GM23338 (cell line): ENCODE results near the gene C16orf90. TPM values are rescaled to one million over a fixed set of nuclear protein-coding genes. Genes with fewer than 3 reads are reported as not detected.
A peak's percentile ranks its signal among the peaks of the same experiment; 100 is the strongest.

ENCODE experiments used
- ATAC-seq: fragments of 200-7000 bp; cut with Tn5 transposase; 3 replicates; pipeline ENCODE4 v1.9.1; 2020
- DNase-seq: peaks from one replicate; pipeline ENCODE4 v3.0.0-alpha.2; 2015; ENCODE audit warnings: low spot score
- H2AFZ ChIP-seq: fragments of 200-600 bp; sonication (generic); 2 replicates; pipeline ENCODE4 v1.8.0; 2016; ENCODE audit warnings: antibody characterized with exemption, mild to moderate bottlenecking, moderate library complexity
- H3F3A ChIP-seq: fragments of 200-600 bp; sonication (generic); replicated peaks from 2 replicates; pipeline ENCODE4 v1.8.0; 2017; ENCODE audit warnings: antibody characterized with exemption, mixed run types, low read depth
- H3K27ac ChIP-seq: fragments of 200-600 bp; sonication (generic); 2 replicates; pipeline ENCODE4 v1.6.1; 2016; ENCODE audit warnings: low read depth
- H3K27me3 ChIP-seq: fragments of 200-600 bp; sonication (generic); 2 replicates; pipeline ENCODE4 v1.8.0; 2016; ENCODE audit warnings: mild to moderate bottlenecking, mixed run types, moderate library complexity; ENCODE audit not compliant: insufficient read depth
- H3K36me3 ChIP-seq: fragments of 200-600 bp; sonication (generic); 2 replicates; pipeline ENCODE4 v1.8.0; 2016; ENCODE audit warnings: mild to moderate bottlenecking; ENCODE audit not compliant: insufficient read depth
- H3K4me1 ChIP-seq: fragments of 200-600 bp; sonication (generic); 2 replicates; pipeline ENCODE4 v1.8.0; 2016; ENCODE audit warnings: mild to moderate bottlenecking, moderate library complexity; ENCODE audit not compliant: insufficient read depth
- H3K4me2 ChIP-seq: fragments of 200-600 bp; sonication (generic); 2 replicates; pipeline ENCODE4 v1.7.1; 2017; ENCODE audit warnings: mixed run types
- H3K4me3 ChIP-seq: fragments of 200-600 bp; sonication (generic); 2 replicates; pipeline ENCODE4 v1.6.1; 2016; ENCODE audit warnings: mixed run types
- H3K79me2 ChIP-seq: fragments of 200-600 bp; sonication (generic); replicated peaks from 2 replicates; pipeline ENCODE4 v1.8.0; 2017; ENCODE audit warnings: mild to moderate bottlenecking; ENCODE audit not compliant: insufficient read depth
- H3K9me2 ChIP-seq: fragments of 200-600 bp; sonication (generic); 2 replicates; pipeline ENCODE4 v1.8.0; 2017; ENCODE audit not compliant: insufficient read depth
- H4K20me1 ChIP-seq: fragments of 200-600 bp; sonication (generic); replicated peaks from 2 replicates; pipeline ENCODE4 v1.8.0; 2017; ENCODE audit warnings: mild to moderate bottlenecking; ENCODE audit not compliant: insufficient read depth
- H3K27ac Mint-ChIP-seq: 2 replicates; pipeline ENCODE4 v1.8.0; 2020; ENCODE audit warnings: inconsistent platforms, mild to moderate bottlenecking, moderate library complexity, mixed read lengths
- H3K27me3 Mint-ChIP-seq: 3 replicates; pipeline ENCODE4 v1.8.0; 2022; ENCODE audit warnings: low read depth, mild to moderate bottlenecking, moderate library complexity, mixed read lengths, inconsistent platforms; ENCODE audit not compliant: insufficient read depth, poor library complexity
- H3K36me3 Mint-ChIP-seq: 3 replicates; pipeline ENCODE4 v1.8.0; 2021; ENCODE audit warnings: low read depth, mild to moderate bottlenecking, inconsistent platforms, moderate library complexity, mixed read lengths
- H3K4me1 Mint-ChIP-seq: 3 replicates; pipeline ENCODE4 v1.8.0; 2020; ENCODE audit warnings: mild to moderate bottlenecking, inconsistent platforms, mixed read lengths
- H3K4me3 Mint-ChIP-seq: 3 replicates; pipeline ENCODE4 v1.8.0; 2021; ENCODE audit warnings: moderate library complexity, mild to moderate bottlenecking, inconsistent platforms, mixed read lengths
- H3K9me3 Mint-ChIP-seq: 3 replicates; pipeline ENCODE4 v1.8.0; 2020; ENCODE audit warnings: moderate library complexity, mild to moderate bottlenecking, inconsistent platforms, mixed read lengths
- CREB1 ChIP-seq: fragments of 250-450 bp; sonication (Bioruptor Pico); IDR thresholded peaks from 2 replicates; pipeline ENCODE4 v1.5.0; 2020; ENCODE audit warnings: low read depth, mild to moderate bottlenecking, moderate library complexity
- EZH2 ChIP-seq: fragments of 200-600 bp; sonication (generic); IDR thresholded peaks from one replicate; pipeline ENCODE4 v1.8.0; 2017; ENCODE audit warnings: antibody characterized with exemption, mild to moderate bottlenecking, low read depth; ENCODE audit not compliant: unreplicated experiment
- EZH2phosphoT487 ChIP-seq: fragments of 200-600 bp; sonication (generic); IDR thresholded peaks from one replicate; pipeline ENCODE4 v1.8.1; 2018; ENCODE audit warnings: antibody characterized with exemption; ENCODE audit not compliant: unreplicated experiment
- JUNB ChIP-seq: IDR thresholded peaks from one replicate; pipeline ENCODE4 v1.6.1; 2016; ENCODE audit warnings: antibody characterized with exemption; ENCODE audit not compliant: unreplicated experiment
- NANOG ChIP-seq: IDR thresholded peaks from 2 replicates; pipeline ENCODE4 v1.6.1; 2016; ENCODE audit warnings: antibody characterized with exemption, borderline replicate concordance
- POLR2AphosphoS5 ChIP-seq: IDR thresholded peaks from 2 replicates; pipeline ENCODE4 v1.6.1; 2016; ENCODE audit warnings: antibody characterized with exemption, low read depth
- STAT1 ChIP-seq: IDR thresholded peaks from one replicate; pipeline ENCODE4 v1.6.1; 2016; ENCODE audit warnings: antibody characterized with exemption; ENCODE audit not compliant: unreplicated experiment
- ZNF114 ChIP-seq: fragments of 250-450 bp; sonication (Bioruptor Pico); IDR thresholded peaks from 2 replicates; pipeline ENCODE4 v1.5.0; 2020; ENCODE audit warnings: mild to moderate bottlenecking, moderate library complexity
- ZNF331 ChIP-seq: fragments of 250-450 bp; sonication (Bioruptor Pico); IDR thresholded peaks from 2 replicates; pipeline ENCODE4 v1.5.0; 2020; ENCODE audit warnings: low read depth, mild to moderate bottlenecking, moderate library complexity
- polyA plus RNA-seq: library from polyadenylated mRNA; unstranded; fragments of >200 nt; fragmentation: Nextera tagmentation; extraction: Ambion mirVana; gene quantifications from 2 replicates; pipeline ENCODE4 v1.2.1, GENCODE V29; 2016
- total RNA-seq: library from RNA; depleted of rRNA; stranded (reverse); fragments of >200 nt; shearing (Covaris generic); gene quantifications from 2 replicates; pipeline ENCODE4 v1.2.3, GENCODE V29; 2014
- TF ChIP-seq, protein P1 (sequence below): fragments of 250-450 bp; sonication (Bioruptor Pico); IDR thresholded peaks from 2 replicates; pipeline ENCODE4 v1.5.0; 2020; ENCODE audit warnings: mild to moderate bottlenecking, moderate library complexity
- TF ChIP-seq, protein P2 (sequence below): IDR thresholded peaks from 2 replicates; pipeline ENCODE4 v1.6.1; 2016; ENCODE audit warnings: antibody characterized with exemption
- TF ChIP-seq, protein P3 (sequence below): IDR thresholded peaks from one replicate; pipeline ENCODE4 v1.6.1; 2018; ENCODE audit warnings: antibody characterized with exemption; ENCODE audit not compliant: unreplicated experiment
- TF ChIP-seq, protein P4 (sequence below), 2 experiments: fragments of 200-600 bp in 1 of 2; sonication (generic) in 1 of 2; conservative IDR thresholded peaks; 2 replicates each; pipeline versions ENCODE4 v1.5.1 to v1.6.1; 2016 to 2017; ENCODE audit warnings: antibody characterized with exemption in 2 of 2, low read depth in 2 of 2, mild to moderate bottlenecking in 2 of 2, moderate library complexity in 1 of 2

The C16orf90 gene
- total and polyA plus RNA-seq, 2 experiments from 2014 or later, result not detected

DNA sequence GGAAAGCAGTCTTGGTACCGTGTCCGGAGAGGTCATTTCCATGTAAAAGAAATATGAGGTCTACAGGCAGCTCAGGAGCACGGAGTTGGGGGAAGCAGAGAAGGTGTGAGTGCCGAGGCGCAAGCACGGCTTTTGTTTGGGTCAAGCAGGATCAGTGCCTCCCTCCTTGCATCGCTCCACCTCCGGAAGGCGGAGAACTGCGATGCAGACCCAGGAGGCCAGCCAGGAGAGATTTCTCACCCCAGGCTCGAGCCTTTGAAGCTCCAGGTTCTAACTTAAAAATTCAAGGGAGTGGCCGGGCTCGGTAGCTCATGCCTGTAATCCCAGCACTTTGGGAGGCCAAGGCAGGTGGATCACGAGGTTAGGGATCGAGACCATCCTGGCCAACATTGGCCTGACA lies 26.8 kb downstream of the C16orf90 start:
- peaks cover 25% of the 10 kb centered on the region for H4K20me1 ChIP-seq
- H3K9me2 ChIP-seq, result no peaks in the 10 kb centered on the region
- Mint-ChIP-seq H3K27me3 (peaks cover 14% of the 10 kb centered on the region), H3K36me3 (peaks cover 29% of the 10 kb centered on the region), H3K27ac (peak overlapping the region; percentile 90; the same call in 1 of the 2 replicates), H3K9me3 (no peaks in the 10 kb centered on the region; the same call in 1 of the 3 replicates), H3K4me1 (peaks cover 52% of the 10 kb centered on the region), H3K4me3 (peak overlapping the region; percentile 51)
- H3K27ac ChIP-seq, result peak overlapping the region; percentile 47
- TF ChIP-seq JUNB (no peak), CREB1 (CRISPR knock-in tag) (no peak), POLR2AphosphoS5 (no peak), NANOG (no peak), EZH2 (no peak), EZH2phosphoT487 (no peak), ZNF114 (CRISPR knock-in tag) (no peak), STAT1 (no peak), ZNF331 (no peak)
- TF ChIP-seq, protein P1, sequence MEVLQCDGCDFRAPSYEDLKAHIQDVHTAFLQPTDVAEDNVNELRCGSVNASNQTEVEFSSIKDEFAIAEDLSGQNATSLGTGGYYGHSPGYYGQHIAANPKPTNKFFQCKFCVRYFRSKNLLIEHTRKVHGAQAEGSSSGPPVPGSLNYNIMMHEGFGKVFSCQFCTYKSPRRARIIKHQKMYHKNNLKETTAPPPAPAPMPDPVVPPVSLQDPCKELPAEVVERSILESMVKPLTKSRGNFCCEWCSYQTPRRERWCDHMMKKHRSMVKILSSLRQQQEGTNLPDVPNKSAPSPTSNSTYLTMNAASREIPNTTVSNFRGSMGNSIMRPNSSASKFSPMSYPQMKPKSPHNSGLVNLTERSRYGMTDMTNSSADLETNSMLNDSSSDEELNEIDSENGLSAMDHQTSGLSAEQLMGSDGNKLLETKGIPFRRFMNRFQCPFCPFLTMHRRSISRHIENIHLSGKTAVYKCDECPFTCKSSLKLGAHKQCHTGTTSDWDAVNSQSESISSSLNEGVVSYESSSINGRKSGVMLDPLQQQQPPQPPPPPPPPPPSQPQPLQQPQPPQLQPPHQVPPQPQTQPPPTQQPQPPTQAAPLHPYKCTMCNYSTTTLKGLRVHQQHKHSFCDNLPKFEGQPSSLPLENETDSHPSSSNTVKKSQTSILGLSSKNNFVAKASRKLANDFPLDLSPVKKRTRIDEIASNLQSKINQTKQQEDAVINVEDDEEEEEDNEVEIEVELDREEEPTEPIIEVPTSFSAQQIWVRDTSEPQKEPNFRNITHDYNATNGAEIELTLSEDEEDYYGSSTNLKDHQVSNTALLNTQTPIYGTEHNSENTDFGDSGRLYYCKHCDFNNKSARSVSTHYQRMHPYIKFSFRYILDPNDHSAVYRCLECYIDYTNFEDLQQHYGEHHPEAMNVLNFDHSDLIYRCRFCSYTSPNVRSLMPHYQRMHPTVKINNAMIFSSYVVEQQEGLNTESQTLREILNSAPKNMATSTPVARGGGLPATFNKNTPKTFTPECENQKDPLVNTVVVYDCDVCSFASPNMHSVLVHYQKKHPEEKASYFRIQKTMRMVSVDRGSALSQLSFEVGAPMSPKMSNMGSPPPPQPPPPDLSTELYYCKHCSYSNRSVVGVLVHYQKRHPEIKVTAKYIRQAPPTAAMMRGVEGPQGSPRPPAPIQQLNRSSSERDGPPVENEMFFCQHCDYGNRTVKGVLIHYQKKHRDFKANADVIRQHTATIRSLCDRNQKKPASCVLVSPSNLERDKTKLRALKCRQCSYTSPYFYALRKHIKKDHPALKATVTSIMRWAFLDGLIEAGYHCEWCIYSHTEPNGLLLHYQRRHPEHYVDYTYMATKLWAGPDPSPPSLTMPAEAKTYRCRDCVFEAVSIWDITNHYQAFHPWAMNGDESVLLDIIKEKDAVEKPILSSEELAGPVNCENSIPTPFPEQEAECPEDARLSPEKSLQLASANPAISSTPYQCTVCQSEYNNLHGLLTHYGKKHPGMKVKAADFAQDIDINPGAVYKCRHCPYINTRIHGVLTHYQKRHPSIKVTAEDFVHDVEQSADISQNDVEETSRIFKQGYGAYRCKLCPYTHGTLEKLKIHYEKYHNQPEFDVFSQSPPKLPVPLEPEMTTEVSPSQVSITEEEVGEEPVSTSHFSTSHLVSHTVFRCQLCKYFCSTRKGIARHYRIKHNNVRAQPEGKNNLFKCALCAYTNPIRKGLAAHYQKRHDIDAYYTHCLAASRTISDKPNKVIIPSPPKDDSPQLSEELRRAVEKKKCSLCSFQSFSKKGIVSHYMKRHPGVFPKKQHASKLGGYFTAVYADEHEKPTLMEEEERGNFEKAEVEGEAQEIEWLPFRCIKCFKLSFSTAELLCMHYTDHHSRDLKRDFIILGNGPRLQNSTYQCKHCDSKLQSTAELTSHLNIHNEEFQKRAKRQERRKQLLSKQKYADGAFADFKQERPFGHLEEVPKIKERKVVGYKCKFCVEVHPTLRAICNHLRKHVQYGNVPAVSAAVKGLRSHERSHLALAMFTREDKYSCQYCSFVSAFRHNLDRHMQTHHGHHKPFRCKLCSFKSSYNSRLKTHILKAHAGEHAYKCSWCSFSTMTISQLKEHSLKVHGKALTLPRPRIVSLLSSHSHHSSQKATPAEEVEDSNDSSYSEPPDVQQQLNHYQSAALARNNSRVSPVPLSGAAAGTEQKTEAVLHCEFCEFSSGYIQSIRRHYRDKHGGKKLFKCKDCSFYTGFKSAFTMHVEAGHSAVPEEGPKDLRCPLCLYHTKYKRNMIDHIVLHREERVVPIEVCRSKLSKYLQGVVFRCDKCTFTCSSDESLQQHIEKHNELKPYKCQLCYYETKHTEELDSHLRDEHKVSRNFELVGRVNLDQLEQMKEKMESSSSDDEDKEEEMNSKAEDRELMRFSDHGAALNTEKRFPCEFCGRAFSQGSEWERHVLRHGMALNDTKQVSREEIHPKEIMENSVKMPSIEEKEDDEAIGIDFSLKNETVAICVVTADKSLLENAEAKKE (CRISPR knock-in tag), result no peak
- TF ChIP-seq, protein P2, sequence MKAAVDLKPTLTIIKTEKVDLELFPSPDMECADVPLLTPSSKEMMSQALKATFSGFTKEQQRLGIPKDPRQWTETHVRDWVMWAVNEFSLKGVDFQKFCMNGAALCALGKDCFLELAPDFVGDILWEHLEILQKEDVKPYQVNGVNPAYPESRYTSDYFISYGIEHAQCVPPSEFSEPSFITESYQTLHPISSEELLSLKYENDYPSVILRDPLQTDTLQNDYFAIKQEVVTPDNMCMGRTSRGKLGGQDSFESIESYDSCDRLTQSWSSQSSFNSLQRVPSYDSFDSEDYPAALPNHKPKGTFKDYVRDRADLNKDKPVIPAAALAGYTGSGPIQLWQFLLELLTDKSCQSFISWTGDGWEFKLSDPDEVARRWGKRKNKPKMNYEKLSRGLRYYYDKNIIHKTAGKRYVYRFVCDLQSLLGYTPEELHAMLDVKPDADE, result no peak
- TF ChIP-seq, protein P3, sequence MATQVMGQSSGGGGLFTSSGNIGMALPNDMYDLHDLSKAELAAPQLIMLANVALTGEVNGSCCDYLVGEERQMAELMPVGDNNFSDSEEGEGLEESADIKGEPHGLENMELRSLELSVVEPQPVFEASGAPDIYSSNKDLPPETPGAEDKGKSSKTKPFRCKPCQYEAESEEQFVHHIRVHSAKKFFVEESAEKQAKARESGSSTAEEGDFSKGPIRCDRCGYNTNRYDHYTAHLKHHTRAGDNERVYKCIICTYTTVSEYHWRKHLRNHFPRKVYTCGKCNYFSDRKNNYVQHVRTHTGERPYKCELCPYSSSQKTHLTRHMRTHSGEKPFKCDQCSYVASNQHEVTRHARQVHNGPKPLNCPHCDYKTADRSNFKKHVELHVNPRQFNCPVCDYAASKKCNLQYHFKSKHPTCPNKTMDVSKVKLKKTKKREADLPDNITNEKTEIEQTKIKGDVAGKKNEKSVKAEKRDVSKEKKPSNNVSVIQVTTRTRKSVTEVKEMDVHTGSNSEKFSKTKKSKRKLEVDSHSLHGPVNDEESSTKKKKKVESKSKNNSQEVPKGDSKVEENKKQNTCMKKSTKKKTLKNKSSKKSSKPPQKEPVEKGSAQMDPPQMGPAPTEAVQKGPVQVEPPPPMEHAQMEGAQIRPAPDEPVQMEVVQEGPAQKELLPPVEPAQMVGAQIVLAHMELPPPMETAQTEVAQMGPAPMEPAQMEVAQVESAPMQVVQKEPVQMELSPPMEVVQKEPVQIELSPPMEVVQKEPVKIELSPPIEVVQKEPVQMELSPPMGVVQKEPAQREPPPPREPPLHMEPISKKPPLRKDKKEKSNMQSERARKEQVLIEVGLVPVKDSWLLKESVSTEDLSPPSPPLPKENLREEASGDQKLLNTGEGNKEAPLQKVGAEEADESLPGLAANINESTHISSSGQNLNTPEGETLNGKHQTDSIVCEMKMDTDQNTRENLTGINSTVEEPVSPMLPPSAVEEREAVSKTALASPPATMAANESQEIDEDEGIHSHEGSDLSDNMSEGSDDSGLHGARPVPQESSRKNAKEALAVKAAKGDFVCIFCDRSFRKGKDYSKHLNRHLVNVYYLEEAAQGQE, result no peak
- TF ChIP-seq, protein P4, sequence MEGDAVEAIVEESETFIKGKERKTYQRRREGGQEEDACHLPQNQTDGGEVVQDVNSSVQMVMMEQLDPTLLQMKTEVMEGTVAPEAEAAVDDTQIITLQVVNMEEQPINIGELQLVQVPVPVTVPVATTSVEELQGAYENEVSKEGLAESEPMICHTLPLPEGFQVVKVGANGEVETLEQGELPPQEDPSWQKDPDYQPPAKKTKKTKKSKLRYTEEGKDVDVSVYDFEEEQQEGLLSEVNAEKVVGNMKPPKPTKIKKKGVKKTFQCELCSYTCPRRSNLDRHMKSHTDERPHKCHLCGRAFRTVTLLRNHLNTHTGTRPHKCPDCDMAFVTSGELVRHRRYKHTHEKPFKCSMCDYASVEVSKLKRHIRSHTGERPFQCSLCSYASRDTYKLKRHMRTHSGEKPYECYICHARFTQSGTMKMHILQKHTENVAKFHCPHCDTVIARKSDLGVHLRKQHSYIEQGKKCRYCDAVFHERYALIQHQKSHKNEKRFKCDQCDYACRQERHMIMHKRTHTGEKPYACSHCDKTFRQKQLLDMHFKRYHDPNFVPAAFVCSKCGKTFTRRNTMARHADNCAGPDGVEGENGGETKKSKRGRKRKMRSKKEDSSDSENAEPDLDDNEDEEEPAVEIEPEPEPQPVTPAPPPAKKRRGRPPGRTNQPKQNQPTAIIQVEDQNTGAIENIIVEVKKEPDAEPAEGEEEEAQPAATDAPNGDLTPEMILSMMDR (conservative IDR thresholded peaks at IDR 0.05; ENCODE audit: low read depth in 2 of 2), result no peak
- peaks cover 20% of the 10 kb centered on the region for H3K4me1 ChIP-seq
- no peak overlapping the region for H2AFZ ChIP-seq
- H3K4me3 ChIP-seq, result no peak overlapping the region
- no peaks in the 10 kb centered on the region for H3K36me3 ChIP-seq
- ATAC-seq (peak; percentile 61), DNase-seq (no peak)
- H3K27me3 ChIP-seq, result no peaks in the 10 kb centered on the region
- no peak overlapping the region for H3K4me2 ChIP-seq
- no peaks in the 10 kb centered on the region; the same call in 1 of the 2 replicates for H3F3A ChIP-seq
- peaks cover 96% of the 10 kb centered on the region for H3K79me2 ChIP-seq
